HEK293 (cell line): ENCODE data around the gene AHRR.

Experiments used
- HOXA7 ChIP-seq: sonication (generic); formaldehyde crosslinking; IDR thresholded peaks from 2 replicates; pipeline ENCODE4 v1.8.1; 2022; ENCODE audit warnings: missing genetic modification reagents, borderline replicate concordance
- ZNF501 ChIP-seq: fragments of 450-650 bp; formaldehyde crosslinking; IDR thresholded peaks from 2 replicates; pipeline ENCODE4 v1.5.1; 2016; ENCODE audit warnings: missing biosample characterization, missing genetic modification characterization
- ZNF530 ChIP-seq: fragments of 450-650 bp; formaldehyde crosslinking; IDR thresholded peaks from 2 replicates; pipeline ENCODE4 v1.5.1; 2016; ENCODE audit warnings: low read depth, missing biosample characterization, missing genetic modification characterization
- ZNF558 ChIP-seq: fragments of 450-650 bp; formaldehyde crosslinking; IDR thresholded peaks from 2 replicates; pipeline ENCODE4 v1.5.1; 2016; ENCODE audit warnings: missing biosample characterization, missing genetic modification characterization
- ZNF654 ChIP-seq: fragments of 450-650 bp; formaldehyde crosslinking; IDR thresholded peaks from 2 replicates; pipeline ENCODE4 v1.5.1; 2016; ENCODE audit warnings: low read depth, missing biosample characterization, missing genetic modification characterization
- TF ChIP-seq, protein P1 (sequence below): fragments of 450-650 bp; formaldehyde crosslinking; IDR thresholded peaks from 2 replicates; pipeline ENCODE4 v1.5.1; 2016; ENCODE audit warnings: missing biosample characterization, missing genetic modification characterization, borderline replicate concordance
- TF ChIP-seq, protein P2 (sequence below): fragments of 450-650 bp; formaldehyde crosslinking; IDR thresholded peaks from 2 replicates; pipeline ENCODE4 v1.5.1; 2016; ENCODE audit warnings: missing biosample characterization, missing genetic modification characterization
- TF ChIP-seq, protein P3 (sequence below): fragments of 450-650 bp; formaldehyde crosslinking; IDR thresholded peaks from 2 replicates; pipeline ENCODE4 v1.5.1; 2017; ENCODE audit warnings: missing biosample characterization, missing genetic modification characterization
- TF ChIP-seq, protein P4 (sequence below): fragments of 450-650 bp; formaldehyde crosslinking; IDR thresholded peaks from 2 replicates; pipeline ENCODE4 v1.5.1; 2016; ENCODE audit warnings: missing biosample characterization, missing genetic modification characterization, borderline replicate concordance
- TF ChIP-seq, protein P5 (sequence below): fragments of 450-650 bp; formaldehyde crosslinking; IDR thresholded peaks from 2 replicates; pipeline ENCODE4 v1.5.1; 2016; ENCODE audit warnings: missing biosample characterization, missing genetic modification characterization
- TF ChIP-seq, protein P6 (sequence below): fragments of 450-650 bp; formaldehyde crosslinking; IDR thresholded peaks from 2 replicates; pipeline ENCODE4 v1.5.1; 2016; ENCODE audit warnings: missing biosample characterization, missing genetic modification characterization
- TF ChIP-seq, protein P7 (sequence below): fragments of 450-650 bp; formaldehyde crosslinking; IDR thresholded peaks from 2 replicates; pipeline ENCODE4 v1.5.1; 2016; ENCODE audit warnings: missing biosample characterization, missing genetic modification characterization, low read depth
- TF ChIP-seq, protein P8 (sequence below): fragments of 450-650 bp; formaldehyde crosslinking; IDR thresholded peaks from 2 replicates; pipeline ENCODE4 v1.5.1; 2016; ENCODE audit warnings: missing biosample characterization, missing genetic modification characterization
- TF ChIP-seq, protein P9 (sequence below): fragments of 450-650 bp; formaldehyde crosslinking; IDR thresholded peaks from 2 replicates; pipeline ENCODE4 v1.5.1; 2016; ENCODE audit warnings: missing biosample characterization, missing genetic modification characterization

The AHRR gene

DNA sequence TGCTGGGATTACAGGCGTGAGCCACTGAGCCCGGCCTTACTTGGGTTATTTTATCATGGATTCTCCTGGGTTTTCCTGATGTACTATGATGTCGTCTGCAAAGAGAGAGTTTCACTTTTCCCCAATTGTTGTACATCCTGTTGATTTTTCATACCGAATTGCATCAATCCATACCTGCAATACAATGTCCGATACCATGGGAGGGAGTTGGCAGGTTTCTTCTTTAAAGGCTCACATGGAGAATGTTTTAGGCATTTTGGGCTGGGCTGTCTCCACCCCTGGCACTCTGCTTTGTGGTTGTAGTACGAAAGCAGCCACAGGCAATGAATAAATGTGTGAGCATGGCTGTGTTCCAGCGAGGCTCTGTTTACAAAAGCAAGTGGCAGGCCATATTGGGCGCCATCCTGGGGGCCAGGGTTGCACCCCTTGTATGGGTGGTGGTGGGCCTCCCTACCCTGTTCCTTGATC, 86.3 kb downstream of the AHRR start (continued):
- TF ChIP-seq HOXA7, result no peak
- TF ChIP-seq, protein P1, sequence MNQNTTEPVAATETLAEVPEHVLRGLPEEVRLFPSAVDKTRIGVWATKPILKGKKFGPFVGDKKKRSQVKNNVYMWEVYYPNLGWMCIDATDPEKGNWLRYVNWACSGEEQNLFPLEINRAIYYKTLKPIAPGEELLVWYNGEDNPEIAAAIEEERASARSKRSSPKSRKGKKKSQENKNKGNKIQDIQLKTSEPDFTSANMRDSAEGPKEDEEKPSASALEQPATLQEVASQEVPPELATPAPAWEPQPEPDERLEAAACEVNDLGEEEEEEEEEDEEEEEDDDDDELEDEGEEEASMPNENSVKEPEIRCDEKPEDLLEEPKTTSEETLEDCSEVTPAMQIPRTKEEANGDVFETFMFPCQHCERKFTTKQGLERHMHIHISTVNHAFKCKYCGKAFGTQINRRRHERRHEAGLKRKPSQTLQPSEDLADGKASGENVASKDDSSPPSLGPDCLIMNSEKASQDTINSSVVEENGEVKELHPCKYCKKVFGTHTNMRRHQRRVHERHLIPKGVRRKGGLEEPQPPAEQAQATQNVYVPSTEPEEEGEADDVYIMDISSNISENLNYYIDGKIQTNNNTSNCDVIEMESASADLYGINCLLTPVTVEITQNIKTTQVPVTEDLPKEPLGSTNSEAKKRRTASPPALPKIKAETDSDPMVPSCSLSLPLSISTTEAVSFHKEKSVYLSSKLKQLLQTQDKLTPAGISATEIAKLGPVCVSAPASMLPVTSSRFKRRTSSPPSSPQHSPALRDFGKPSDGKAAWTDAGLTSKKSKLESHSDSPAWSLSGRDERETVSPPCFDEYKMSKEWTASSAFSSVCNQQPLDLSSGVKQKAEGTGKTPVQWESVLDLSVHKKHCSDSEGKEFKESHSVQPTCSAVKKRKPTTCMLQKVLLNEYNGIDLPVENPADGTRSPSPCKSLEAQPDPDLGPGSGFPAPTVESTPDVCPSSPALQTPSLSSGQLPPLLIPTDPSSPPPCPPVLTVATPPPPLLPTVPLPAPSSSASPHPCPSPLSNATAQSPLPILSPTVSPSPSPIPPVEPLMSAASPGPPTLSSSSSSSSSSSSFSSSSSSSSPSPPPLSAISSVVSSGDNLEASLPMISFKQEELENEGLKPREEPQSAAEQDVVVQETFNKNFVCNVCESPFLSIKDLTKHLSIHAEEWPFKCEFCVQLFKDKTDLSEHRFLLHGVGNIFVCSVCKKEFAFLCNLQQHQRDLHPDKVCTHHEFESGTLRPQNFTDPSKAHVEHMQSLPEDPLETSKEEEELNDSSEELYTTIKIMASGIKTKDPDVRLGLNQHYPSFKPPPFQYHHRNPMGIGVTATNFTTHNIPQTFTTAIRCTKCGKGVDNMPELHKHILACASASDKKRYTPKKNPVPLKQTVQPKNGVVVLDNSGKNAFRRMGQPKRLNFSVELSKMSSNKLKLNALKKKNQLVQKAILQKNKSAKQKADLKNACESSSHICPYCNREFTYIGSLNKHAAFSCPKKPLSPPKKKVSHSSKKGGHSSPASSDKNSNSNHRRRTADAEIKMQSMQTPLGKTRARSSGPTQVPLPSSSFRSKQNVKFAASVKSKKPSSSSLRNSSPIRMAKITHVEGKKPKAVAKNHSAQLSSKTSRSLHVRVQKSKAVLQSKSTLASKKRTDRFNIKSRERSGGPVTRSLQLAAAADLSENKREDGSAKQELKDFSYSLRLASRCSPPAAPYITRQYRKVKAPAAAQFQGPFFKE (tag by site-specific recombination), result no peak
- TF ChIP-seq, protein P2, sequence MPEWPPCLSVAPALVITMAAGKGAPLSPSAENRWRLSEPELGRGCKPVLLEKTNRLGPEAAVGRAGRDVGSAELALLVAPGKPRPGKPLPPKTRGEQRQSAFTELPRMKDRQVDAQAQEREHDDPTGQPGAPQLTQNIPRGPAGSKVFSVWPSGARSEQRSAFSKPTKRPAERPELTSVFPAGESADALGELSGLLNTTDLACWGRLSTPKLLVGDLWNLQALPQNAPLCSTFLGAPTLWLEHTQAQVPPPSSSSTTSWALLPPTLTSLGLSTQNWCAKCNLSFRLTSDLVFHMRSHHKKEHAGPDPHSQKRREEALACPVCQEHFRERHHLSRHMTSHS (tag by site-specific recombination), result no peak
- TF ChIP-seq, protein P3, sequence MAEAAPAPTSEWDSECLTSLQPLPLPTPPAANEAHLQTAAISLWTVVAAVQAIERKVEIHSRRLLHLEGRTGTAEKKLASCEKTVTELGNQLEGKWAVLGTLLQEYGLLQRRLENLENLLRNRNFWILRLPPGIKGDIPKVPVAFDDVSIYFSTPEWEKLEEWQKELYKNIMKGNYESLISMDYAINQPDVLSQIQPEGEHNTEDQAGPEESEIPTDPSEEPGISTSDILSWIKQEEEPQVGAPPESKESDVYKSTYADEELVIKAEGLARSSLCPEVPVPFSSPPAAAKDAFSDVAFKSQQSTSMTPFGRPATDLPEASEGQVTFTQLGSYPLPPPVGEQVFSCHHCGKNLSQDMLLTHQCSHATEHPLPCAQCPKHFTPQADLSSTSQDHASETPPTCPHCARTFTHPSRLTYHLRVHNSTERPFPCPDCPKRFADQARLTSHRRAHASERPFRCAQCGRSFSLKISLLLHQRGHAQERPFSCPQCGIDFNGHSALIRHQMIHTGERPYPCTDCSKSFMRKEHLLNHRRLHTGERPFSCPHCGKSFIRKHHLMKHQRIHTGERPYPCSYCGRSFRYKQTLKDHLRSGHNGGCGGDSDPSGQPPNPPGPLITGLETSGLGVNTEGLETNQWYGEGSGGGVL (tag by site-specific recombination), result no peak
- TF ChIP-seq, protein P4, sequence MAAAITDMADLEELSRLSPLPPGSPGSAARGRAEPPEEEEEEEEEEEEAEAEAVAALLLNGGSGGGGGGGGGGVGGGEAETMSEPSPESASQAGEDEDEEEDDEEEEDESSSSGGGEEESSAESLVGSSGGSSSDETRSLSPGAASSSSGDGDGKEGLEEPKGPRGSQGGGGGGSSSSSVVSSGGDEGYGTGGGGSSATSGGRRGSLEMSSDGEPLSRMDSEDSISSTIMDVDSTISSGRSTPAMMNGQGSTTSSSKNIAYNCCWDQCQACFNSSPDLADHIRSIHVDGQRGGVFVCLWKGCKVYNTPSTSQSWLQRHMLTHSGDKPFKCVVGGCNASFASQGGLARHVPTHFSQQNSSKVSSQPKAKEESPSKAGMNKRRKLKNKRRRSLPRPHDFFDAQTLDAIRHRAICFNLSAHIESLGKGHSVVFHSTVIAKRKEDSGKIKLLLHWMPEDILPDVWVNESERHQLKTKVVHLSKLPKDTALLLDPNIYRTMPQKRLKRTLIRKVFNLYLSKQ (tag by site-specific recombination), result no peak
- TF ChIP-seq ZNF501 (tag by site-specific recombination), result no peak
- TF ChIP-seq, protein P5, sequence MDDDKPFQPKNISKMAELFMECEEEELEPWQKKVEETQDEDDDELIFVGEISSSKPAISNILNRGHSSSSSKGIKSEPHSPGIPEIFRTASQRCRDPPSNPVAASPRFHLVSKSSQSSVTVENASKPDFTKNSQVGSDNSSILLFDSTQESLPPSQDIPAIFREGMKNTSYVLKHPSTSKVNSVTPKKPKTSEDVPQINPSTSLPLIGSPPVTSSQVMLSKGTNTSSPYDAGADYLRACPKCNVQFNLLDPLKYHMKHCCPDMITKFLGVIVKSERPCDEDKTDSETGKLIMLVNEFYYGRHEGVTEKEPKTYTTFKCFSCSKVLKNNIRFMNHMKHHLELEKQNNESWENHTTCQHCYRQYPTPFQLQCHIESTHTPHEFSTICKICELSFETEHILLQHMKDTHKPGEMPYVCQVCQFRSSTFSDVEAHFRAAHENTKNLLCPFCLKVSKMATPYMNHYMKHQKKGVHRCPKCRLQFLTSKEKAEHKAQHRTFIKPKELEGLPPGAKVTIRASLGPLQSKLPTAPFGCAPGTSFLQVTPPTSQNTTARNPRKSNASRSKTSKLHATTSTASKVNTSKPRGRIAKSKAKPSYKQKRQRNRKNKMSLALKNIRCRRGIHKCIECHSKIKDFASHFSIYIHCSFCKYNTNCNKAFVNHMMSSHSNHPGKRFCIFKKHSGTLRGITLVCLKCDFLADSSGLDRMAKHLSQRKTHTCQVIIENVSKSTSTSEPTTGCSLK (tag by site-specific recombination), result no peak
- TF ChIP-seq ZNF654 (tag by site-specific recombination), result no peak
- TF ChIP-seq, protein P6, sequence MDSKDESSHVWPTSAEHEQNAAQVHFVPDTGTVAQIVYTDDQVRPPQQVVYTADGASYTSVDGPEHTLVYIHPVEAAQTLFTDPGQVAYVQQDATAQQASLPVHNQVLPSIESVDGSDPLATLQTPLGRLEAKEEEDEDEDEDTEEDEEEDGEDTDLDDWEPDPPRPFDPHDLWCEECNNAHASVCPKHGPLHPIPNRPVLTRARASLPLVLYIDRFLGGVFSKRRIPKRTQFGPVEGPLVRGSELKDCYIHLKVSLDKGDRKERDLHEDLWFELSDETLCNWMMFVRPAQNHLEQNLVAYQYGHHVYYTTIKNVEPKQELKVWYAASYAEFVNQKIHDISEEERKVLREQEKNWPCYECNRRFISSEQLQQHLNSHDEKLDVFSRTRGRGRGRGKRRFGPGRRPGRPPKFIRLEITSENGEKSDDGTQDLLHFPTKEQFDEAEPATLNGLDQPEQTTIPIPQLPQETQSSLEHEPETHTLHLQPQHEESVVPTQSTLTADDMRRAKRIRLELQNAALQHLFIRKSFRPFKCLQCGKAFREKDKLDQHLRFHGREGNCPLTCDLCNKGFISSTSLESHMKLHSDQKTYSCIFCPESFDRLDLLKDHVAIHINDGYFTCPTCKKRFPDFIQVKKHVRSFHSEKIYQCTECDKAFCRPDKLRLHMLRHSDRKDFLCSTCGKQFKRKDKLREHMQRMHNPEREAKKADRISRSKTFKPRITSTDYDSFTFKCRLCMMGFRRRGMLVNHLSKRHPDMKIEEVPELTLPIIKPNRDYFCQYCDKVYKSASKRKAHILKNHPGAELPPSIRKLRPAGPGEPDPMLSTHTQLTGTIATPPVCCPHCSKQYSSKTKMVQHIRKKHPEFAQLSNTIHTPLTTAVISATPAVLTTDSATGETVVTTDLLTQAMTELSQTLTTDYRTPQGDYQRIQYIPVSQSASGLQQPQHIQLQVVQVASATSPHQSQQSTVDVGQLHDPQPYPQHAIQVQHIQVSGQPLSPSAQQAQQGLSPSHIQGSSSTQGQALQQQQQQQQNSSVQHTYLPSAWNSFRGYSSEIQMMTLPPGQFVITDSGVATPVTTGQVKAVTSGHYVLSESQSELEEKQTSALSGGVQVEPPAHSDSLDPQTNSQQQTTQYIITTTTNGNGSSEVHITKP (tag by site-specific recombination), result peak; percentile 50
- TF ChIP-seq ZNF530, result no peak
- TF ChIP-seq, protein P7, sequence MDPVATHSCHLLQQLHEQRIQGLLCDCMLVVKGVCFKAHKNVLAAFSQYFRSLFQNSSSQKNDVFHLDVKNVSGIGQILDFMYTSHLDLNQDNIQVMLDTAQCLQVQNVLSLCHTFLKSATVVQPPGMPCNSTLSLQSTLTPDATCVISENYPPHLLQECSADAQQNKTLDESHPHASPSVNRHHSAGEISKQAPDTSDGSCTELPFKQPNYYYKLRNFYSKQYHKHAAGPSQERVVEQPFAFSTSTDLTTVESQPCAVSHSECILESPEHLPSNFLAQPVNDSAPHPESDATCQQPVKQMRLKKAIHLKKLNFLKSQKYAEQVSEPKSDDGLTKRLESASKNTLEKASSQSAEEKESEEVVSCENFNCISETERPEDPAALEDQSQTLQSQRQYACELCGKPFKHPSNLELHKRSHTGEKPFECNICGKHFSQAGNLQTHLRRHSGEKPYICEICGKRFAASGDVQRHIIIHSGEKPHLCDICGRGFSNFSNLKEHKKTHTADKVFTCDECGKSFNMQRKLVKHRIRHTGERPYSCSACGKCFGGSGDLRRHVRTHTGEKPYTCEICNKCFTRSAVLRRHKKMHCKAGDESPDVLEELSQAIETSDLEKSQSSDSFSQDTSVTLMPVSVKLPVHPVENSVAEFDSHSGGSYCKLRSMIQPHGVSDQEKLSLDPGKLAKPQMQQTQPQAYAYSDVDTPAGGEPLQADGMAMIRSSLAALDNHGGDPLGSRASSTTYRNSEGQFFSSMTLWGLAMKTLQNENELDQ (tag by site-specific recombination), result no peak
- TF ChIP-seq ZNF558, result no peak
- TF ChIP-seq, protein P8, sequence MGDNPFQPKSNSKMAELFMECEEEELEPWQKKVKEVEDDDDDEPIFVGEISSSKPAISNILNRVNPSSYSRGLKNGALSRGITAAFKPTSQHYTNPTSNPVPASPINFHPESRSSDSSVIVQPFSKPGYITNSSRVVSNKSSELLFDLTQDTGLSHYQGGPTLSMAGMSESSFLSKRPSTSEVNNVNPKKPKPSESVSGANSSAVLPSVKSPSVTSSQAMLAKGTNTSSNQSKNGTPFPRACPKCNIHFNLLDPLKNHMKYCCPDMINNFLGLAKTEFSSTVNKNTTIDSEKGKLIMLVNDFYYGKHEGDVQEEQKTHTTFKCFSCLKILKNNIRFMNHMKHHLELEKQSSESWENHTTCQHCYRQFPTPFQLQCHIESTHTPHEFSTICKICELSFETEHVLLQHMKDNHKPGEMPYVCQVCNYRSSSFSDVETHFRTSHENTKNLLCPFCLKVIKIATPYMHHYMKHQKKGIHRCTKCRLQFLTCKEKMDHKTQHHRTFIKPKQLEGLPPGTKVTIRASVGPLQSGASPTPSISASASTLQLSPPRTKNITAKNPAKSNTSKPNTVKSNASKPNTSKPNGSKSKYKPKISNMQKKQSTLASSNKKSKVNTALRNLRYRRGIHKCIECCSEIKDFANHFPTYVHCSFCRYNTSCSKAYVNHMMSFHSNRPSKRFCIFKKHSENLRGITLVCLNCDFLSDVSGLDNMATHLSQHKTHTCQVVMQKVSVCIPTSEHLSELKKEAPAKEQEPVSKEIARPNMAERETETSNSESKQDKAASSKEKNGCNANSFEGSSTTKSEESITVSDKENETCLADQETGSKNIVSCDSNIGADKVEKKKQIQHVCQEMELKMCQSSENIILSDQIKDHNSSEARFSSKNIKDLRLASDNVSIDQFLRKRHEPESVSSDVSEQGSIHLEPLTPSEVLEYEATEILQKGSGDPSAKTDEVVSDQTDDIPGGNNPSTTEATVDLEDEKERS (tag by site-specific recombination), result no peak
- TF ChIP-seq, protein P9, sequence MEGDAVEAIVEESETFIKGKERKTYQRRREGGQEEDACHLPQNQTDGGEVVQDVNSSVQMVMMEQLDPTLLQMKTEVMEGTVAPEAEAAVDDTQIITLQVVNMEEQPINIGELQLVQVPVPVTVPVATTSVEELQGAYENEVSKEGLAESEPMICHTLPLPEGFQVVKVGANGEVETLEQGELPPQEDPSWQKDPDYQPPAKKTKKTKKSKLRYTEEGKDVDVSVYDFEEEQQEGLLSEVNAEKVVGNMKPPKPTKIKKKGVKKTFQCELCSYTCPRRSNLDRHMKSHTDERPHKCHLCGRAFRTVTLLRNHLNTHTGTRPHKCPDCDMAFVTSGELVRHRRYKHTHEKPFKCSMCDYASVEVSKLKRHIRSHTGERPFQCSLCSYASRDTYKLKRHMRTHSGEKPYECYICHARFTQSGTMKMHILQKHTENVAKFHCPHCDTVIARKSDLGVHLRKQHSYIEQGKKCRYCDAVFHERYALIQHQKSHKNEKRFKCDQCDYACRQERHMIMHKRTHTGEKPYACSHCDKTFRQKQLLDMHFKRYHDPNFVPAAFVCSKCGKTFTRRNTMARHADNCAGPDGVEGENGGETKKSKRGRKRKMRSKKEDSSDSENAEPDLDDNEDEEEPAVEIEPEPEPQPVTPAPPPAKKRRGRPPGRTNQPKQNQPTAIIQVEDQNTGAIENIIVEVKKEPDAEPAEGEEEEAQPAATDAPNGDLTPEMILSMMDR, result no peak
